GM19328 (cell line): ENCODE measurements around the gene MYL12B.
A peak's percentile ranks its signal among the peaks of the same experiment; 100 is the strongest.
"Not testable (repeated sequence)": the region's sequence is repeated elsewhere in the genome, so short reads cannot be mapped to it uniquely, and the experiment has no call there.

Experiments
- ATAC-seq: cut with Tn5 transposase; IDR thresholded peaks from one replicate; pipeline ENCODE4 v1.9.1; 2021; ENCODE audit warnings: mild to moderate bottlenecking, moderate library complexity; ENCODE audit not compliant: unreplicated experiment

MYL12B gene

GRCh38 chr18:3260995-3261372, 949 bp upstream of the MYL12B start:
- ATAC-seq, result no peak

DNA sequence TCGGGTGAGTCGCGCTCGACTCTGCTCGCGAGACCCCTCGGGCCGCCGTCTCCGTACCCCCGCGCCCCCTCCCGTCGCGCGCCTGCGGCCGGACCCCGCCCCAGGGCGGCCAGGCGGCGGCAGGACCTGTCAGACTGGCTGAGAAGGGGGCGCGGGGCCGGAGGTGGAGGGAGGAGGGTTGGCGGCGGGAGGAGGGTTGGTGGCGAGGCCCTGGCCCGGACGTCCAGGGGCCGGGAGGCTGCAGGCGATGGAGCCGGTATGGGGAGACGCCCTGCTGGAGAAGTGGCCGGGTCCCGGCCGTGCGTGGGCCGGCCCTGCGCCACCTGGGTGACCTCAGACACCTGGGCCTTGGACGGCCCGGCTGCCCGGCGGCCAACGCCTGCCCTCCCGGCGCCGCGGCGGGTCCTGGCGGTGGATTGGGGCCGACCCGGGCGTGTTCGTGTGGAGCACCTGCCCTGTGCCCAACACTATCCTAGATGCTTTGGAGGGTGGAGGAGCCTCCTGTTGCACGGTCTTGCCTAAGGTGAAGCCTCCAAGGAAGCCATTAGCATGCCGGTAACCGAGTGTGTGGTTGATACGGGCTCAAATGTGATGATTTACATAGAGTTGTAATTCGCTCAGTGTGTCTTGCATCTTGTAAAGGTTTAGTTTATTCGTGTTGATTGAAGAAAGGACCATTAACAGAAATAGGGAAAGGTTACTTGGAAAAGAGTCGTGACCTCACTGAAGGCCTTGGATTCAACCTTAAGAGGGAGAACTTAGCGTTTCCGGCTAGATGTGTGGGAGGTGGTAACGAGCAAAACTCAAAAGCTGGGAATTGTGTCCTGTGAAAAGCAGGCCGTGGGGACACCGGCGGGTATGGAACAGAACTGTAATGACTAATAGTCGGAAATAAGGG, 550 bp downstream of the MYL12B start:
- peak; percentile 33 for ATAC-seq

DNA sequence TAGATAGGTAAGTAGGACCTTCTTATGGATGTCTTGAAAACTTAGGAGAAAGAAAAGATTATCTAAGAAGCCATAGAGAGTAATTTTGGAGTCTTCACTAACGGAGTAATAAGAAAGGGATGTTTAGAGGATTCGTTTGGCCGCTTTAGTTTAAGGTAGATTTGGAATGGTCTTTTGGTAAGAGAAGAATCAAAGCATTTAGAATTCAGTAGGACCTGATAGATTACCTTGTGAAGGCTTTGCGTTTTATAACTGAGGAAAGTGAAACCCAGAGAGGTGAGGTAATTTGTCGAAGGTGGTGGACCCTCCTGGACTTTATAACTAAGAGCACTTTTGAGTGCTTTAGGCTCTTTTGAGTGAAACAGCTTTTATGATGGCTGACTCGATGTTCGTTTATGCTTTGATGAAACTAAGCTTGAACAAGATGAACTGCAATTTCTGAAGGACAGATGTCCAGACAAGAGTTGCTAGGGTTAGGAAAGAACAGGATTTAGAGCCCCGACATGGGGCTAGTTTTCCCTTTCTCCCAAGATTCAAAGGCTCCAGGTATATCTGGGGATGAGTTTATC, 1.3 kb downstream of the MYL12B start:
- ATAC-seq, result no peak

- no peak for ATAC-seq
Observed at GRCh38 chr18:3264362-3264761, 2.4 kb downstream of the MYL12B start.

DNA sequence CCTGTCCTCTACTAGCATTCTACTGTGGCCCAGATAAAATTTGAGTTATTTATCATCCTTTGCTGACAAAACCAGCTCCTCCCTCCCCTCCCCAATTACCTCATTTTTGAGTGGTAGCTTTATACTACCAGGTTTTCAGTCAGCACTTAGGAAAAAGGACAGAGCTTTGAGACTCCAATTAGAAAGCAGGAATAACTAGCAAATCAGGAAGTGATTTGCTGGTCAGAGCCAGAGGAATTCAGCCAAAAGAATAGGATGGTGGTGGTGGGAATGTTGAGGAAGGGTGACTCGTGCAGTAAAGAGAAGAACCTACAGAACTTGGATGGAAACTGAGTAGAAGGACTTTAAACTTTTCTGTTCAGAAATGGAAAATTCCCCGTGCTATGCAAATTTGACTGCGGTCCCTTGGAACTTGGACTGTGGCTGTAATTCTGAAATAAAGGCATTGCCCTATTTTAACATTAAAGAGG, 3.7 kb downstream of the MYL12B start:
- ATAC-seq, result no peak

DNA sequence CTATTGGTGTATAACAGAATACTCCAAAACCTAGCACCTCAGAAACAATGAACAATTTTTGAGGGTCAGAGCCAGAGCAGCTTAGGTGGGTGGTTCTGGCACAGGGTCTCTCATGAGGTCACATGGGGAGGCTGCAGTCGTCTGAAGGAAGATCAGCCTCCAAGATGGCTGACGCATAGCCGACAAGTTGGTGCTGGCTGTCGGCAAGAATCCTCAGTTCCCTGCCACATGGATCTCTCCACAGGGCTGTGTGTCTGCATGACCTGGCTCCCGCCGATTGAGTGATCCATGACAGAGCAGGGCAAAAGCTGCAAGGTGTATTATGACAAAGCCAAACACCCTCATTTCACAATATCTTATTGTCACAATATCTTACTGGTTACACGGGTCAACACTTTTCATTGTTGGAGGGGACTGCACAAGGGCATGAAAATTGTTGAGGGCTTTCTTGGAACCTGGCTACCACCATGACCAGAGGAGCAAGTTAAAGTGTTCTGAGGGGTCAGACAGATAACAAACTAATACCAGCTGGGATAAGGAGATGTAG, 4.2 kb downstream of the MYL12B start:
- no peak for ATAC-seq

DNA sequence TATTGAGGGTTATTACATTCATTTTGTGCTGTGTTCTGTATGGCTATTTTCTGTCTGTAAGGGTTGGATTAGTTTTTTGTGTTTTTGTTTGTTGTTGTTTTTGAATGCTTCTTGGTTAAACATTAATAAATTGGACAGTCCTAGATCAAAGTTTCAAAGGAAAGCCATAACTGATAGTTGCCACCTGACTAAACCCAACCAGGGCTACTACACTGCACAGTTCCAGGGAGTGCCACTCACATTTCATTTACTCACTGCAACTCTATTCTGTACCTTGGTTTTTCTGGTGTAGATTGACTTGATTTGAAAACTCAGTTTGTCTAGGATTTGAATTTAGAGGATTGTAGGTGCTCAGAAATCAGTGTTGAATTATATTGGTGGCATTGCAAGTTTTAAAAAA, 6.4 kb downstream of the MYL12B start:
- no peak for ATAC-seq

GRCh38 chr18:3269241-3269913, 7.4 kb downstream of the MYL12B start:
- ATAC-seq, result no peak

- ATAC-seq, result no peak
Observed at GRCh38 chr18:3269914-3270299, 8.0 kb downstream of the MYL12B start.

DNA sequence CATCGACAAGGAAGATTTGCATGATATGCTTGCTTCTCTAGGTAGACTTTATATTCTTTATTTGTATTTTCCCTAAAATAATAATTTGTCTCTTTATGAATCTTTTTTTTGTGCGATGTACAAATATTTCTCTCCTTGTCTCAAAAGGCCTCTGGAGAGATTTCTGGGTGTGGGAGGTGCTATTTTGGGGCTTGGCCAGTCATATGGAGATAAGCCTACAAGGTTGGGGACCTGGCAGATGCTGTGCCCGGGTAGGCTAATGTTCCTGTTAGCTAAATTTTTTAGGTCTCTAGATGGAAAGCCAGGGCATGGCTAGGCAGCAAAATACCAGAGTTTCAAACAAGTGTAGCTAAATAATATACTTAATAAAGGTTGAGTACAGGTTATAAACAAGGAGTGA, 11.1 kb downstream of the MYL12B start:
- no peak for ATAC-seq

DNA sequence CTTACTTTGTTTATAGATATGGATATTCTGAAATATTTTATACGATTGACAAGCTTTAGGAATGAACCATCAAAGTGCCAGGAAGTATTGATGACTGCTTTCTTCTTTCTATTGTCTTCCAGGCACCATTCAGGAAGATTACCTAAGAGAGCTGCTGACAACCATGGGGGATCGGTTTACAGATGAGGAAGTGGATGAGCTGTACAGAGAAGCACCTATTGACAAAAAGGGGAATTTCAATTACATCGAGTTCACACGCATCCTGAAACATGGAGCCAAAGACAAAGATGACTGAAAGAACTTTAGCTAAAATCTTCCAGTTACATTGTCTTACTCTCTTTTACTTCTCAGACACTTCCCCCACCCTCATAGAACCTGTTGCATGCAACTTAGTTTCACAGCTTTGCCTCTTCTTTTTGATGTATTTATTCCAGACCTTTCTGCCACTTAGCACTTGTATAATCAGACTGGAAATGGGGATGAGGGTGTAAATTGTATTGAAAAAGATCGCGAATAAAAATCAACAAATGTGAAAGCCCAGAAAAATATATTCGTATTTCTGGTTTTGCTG, 15.8 kb downstream of the MYL12B start:
- ATAC-seq, result not testable (repeated sequence)

DNA sequence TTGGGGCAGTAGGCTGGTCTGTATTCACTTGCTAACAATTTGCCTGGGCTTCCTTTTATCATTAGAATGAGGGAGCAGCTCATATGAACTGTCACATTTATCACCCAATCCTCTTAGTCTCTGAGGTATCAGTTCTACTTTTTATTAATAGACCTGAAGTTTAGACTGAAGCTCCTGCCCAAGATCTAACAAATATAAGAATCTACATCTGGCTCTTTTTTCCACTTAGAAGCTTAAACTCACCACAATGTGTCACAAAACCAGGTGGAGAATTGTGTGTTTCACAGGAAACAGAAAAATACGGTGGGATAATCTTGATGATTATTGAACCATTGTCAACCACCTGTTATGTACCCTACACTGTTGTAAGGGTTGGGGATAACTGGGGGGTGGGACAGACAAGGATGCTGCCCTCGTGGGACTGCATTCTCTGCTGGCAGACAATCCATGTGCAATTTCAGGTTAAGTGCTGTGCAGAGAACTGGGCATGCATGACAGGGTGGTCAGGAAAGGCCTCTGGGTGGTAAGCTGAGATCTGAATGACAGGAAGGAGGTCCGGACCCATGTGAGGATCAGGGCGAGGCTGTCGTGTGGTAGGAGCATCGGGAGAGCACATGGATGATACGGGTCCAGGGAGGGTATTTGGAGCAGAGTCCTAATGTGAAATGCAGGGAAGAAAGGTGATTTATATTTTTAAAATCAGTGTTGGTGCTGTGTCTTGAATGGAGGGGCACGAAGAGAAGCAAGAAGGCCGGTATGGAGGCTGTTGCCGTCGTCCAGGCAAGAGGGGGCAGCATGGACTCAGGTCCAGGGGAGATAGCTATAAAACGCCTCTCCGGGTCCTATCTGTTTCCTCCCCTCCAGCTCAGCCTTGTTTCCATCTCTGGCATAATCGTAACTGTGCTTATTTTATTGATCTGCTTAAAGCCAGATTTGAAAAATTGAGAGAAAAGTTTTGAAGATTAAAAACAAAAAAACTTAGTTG, 17.6 kb downstream of the MYL12B start:
- ATAC-seq, result peak; percentile 82

DNA sequence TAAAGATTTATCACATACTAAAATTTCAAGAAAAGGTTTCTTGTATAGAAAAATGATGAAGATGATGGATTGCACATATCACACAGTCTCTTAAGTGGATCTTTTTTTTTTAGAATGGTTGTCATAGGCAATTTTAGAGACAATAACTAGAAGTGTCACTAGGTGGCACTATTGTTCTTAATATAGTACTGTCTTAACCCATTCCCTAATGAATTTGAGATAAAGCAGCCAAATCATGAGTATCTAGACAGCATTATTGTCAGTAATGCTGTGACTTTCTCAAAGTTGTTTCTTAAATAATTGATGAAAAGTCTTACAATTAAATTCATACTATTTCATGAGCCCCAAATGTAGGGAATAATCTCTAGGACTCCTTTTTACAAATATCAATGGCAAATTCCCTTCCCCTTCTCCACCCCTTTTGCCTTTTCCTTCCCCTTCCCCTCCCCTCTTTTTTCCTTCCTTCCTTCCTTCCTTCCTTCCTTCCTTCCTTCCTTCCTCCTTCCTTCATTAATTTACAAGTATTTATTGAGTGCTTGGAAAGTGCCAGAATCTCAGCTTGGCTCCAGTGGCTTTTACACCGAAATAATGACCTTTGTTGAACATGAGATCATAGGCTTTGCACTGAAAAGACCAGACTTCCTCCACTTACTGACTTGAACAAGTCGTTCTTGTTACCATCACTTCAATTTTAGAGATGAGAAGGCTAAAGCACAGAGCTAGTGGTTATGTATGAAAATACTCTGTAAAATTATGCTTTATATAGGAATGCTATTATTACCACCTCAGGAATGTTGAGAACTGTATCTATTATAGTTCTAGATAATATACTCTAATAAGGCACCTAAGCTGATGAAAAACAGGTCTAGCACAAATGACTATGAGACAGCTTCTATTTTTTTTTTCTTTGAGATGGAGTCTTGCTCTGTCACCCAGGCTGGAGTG, 19.8 kb downstream of the MYL12B start:
- no peak for ATAC-seq

GRCh38 chr18:3283253-3283863, 21.4 kb downstream of the MYL12B start:
- ATAC-seq, result no peak

DNA sequence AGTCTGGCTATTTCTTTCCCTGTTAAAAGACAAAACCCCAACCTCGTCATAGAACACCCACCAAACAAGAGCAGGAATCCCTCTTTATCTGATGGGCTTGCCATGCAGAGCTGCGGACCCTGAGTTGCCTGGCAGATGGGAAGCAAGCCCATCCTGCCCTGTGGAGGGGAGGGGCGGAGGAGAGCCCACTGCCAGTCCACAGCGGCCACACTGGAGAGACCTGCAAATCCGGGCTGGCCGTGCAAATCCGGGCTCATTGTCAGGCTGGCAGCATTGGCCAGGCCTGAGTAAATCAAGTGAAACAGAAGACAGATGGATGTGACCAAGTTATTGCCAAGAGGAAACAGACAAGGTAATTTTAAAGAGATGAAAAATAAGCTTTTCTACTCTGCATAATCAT, 22.0 kb downstream of the MYL12B start:
- ATAC-seq, result no peak

GRCh38 chr18:3284501-3284900, 22.6 kb downstream of the MYL12B start:
- no peak for ATAC-seq

DNA sequence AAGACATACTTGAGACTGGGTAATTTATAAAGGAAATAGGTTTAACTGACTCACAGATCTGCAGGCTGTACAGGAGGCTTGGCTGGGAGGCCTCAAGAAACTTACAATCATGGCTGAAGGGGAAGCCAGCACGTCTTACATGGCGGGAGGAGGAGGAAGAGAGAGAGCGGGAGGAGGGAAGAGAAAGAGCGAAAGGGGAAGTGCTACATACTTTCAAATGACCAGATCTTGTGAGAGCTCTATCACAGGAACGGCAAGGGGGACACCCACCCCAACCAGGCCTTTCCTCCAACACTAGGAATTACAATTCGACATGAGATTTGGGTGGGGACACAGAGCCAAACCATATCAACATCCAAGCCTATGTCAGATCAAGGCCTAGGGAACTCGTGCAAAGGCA, 24.2 kb downstream of the MYL12B start:
- no peak for ATAC-seq

DNA sequence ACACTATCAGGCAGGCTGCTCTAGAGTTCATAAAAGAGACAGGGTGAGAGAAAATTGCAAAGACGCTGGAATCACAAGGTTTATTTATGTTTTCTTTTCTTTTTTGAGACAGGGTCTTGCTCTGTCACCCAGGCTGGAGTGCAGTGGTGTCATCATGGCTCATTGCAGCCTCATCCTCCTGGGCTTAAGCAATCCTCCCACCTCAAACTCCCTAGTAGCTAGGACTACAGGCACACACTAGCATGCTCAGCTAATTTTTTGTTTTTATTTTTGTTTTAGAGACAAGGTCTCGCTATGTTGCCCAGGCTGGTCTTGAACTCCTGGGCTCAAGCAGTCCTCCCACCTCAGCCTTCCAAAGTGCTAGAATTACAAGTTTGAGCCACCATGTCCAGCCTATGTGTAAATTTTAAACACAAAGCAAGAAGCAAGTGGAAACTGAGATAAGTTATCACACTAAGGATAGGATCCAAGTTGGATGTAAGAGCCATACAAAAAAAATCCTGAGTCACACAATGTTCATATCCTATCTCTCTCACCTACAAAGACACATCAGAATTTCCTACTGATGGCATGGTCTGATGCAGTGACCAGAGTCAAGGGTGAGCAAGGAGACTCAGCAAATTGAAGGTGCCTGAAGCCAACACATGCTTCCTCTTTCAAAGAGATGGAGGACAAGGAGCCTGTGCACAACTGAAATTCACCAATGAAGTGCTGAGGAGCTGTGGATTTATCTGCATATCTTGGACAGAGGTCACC, 31.4 kb downstream of the MYL12B start:
- no peak for ATAC-seq
